SJCRH30 (cell line): ENCODE data around the gene HOXD12. TPM values are rescaled to one million over a fixed set of nuclear protein-coding genes. Genes with fewer than 3 reads are reported as not detected.
A peak's percentile ranks its signal among the peaks of the same experiment; 100 is the strongest.

Experiments used
- DNase-seq, 2 experiments: peaks; one replicate each; pipeline ENCODE4 v3.0.0-alpha.2; 2015 to 2020
- H3K27ac ChIP-seq: fragments of 250-450 bp; sonication (Bioruptor Pico); 2 replicates; pipeline ENCODE4 v1.5.1; 2020; ENCODE audit warnings: mild to moderate bottlenecking, moderate library complexity
- H3K27me3 ChIP-seq: fragments of 250-450 bp; sonication (Bioruptor Pico); 2 replicates; pipeline ENCODE4 v1.5.1; 2020; ENCODE audit warnings: mild to moderate bottlenecking, moderate library complexity
- H3K36me3 ChIP-seq: fragments of 250-450 bp; sonication (Bioruptor Pico); 2 replicates; pipeline ENCODE4 v1.5.1; 2020; ENCODE audit warnings: mild to moderate bottlenecking, moderate library complexity
- H3K4me1 ChIP-seq: fragments of 250-450 bp; sonication (Bioruptor Pico); 2 replicates; pipeline ENCODE4 v1.5.1; 2020; ENCODE audit warnings: mild to moderate bottlenecking, moderate library complexity
- H3K4me3 ChIP-seq: fragments of 250-450 bp; sonication (Bioruptor Pico); 2 replicates; pipeline ENCODE4 v1.5.1; 2020; ENCODE audit warnings: mild to moderate bottlenecking, moderate library complexity
- H3K9me3 ChIP-seq: fragments of 250-450 bp; sonication (Bioruptor Pico); replicated peaks from 2 replicates; pipeline ENCODE4 v1.5.1; 2020; ENCODE audit warnings: mild to moderate bottlenecking, moderate library complexity
- total RNA-seq: library from RNA; depleted of rRNA; stranded (reverse); fragments of >200 nt; shearing (Covaris generic); gene quantifications from 2 replicates; pipeline ENCODE4 v1.2.3, GENCODE V29; 2014

HOXD12 gene
- total RNA-seq, 1 experiment from 2014 or later, result 0.10 TPM

DNA sequence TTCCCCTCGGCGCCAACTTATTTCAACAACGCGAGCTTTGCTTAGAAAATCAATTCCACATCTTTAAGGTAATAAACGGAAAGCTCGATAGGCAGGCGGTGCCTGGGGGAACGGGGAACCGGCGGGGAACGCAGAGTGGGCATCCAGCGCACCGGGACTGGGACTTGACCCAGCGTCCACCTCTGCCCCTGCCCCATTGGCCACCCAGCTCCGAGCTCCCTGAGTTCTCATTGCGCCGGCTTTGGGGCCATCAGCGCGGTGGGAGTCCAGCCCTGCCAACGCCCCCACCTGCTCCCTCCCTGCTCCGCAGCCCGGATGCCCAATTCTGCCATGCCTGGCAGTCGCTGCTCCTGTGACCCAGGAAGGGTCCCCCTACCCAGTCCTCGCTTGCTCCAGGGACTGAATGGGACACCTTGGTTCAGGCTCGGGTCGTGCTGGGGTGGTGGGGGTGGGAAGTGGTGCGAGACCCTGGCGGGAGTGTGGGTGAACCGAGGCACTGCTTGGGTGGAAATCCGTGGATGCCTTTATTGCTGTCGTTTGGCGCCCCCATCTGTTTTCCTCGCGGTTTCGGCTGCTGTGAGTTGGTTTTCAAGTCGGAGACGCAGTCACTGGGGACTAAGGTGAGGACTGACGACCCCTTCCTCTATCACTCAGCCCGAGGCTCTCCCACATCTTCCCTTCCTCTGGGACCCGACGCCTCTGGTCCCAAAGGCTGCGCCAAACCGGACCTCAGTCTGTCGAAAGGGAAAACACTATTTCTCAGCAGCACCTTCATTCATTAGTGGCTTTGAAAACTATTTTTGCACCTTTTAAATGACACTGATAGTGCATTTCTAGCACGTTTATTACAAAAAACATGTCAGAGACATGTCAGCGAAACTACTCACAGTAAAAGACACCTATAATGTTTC is 13.5 kb upstream of the HOXD12 start:
- H3K4me3 ChIP-seq, result no peak overlapping the region
- H3K27me3 ChIP-seq, result no peaks in the 10 kb centered on the region; the same call in 1 of the 2 replicates
- no peaks in the 10 kb centered on the region for H3K9me3 ChIP-seq
- peak; percentile 26 to 54 for DNase-seq
- no peaks in the 10 kb centered on the region for H3K36me3 ChIP-seq
- no peak overlapping the region for H3K27ac ChIP-seq
- H3K4me1 ChIP-seq, result no peaks in the 10 kb centered on the region

DNA sequence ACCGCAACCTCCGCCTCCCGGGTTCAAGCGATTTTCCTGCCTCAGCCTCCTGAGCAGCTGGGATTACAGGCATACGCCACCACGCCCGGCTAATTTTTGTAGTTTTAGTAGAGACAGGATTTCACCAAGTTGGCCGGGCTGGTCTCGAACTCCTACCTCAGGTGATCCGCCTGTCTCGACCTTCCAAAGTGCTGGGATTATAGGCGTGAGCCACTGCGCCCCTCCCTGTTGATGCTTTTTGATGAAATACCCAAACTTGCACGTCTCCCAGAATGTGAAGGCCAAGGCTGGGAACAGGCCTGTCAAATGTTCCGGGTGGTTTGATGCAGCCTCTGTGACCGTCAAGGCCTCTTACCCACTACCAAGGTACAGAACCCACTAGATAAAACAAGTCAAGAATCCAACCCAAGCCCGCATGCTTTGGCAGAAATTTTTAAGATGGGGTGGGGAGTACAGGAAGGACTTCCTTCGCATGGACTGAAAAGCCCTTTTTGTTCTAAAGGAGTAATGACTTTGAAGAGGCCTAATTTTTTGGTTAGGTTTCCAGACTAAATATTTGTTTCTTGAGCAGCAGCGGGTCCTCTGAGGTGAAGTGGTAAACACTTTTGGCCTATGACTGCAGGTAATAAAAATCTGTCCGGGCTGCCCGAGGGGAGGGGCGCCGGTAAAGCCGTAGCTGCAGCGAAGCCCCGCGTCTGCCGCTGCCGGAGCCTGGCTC is 12.1 kb upstream of the HOXD12 start:
- Histone ChIP-seq H3K9me3 (no peaks in the 10 kb centered on the region), H3K27me3 (no peaks in the 10 kb centered on the region; the same call in 1 of the 2 replicates), H3K27ac (no peak overlapping the region), H3K36me3 (no peaks in the 10 kb centered on the region), H3K4me1 (no peaks in the 10 kb centered on the region), H3K4me3 (no peak overlapping the region)
- DNase-seq, result no peak

DNA sequence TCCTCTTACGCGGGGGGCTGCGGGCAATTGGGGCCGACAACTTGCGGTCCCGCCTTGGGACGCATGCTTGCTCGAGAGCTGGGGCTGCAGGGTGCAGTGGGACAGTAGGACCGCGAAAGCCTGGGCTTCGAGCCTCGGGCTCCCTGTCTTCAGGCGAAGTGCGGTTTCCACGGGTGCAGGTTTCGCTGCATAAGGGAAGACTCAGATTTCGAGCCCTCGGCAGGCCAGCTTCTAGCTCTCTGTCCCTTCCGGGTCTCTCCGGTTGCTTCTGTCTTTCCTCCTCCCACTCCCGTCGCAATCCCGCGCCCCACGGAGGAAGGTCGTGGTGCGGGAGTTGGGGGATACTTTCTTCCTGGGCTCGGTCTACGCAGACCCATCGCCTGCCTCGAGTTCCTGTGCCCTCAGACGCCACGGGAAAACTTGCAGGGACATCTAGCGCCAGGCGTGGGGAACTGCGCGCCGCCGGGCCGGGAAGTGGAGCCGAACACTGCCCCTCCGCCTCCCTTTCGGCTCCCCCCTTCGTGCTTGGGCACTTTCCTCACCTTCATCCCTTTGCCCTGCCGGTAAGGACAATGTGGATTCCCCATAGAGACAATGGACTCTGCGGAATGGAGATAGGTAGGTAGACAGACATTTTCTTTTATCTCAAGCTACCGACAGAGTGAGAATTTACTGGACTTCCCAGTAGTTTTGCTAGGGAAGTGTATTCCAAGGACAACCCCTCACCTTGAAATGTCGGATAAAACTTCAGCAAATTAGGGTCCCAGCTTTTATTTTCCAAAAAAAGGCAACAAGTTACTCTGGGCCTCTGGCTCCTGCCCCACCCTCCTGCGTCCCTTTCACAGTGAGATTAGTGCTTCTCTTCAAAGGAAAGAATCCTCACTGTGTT is 11.3 kb upstream of the HOXD12 start:
- peak; percentile 62 to 78 for DNase-seq
- no peaks in the 10 kb centered on the region for H3K9me3 ChIP-seq
- no peaks in the 10 kb centered on the region for H3K4me1 ChIP-seq
- H3K27ac ChIP-seq, result no peak overlapping the region
- no peaks in the 10 kb centered on the region for H3K36me3 ChIP-seq
- no peaks in the 10 kb centered on the region; the same call in 1 of the 2 replicates for H3K27me3 ChIP-seq
- H3K4me3 ChIP-seq, result peak overlapping the region; percentile 40

DNA sequence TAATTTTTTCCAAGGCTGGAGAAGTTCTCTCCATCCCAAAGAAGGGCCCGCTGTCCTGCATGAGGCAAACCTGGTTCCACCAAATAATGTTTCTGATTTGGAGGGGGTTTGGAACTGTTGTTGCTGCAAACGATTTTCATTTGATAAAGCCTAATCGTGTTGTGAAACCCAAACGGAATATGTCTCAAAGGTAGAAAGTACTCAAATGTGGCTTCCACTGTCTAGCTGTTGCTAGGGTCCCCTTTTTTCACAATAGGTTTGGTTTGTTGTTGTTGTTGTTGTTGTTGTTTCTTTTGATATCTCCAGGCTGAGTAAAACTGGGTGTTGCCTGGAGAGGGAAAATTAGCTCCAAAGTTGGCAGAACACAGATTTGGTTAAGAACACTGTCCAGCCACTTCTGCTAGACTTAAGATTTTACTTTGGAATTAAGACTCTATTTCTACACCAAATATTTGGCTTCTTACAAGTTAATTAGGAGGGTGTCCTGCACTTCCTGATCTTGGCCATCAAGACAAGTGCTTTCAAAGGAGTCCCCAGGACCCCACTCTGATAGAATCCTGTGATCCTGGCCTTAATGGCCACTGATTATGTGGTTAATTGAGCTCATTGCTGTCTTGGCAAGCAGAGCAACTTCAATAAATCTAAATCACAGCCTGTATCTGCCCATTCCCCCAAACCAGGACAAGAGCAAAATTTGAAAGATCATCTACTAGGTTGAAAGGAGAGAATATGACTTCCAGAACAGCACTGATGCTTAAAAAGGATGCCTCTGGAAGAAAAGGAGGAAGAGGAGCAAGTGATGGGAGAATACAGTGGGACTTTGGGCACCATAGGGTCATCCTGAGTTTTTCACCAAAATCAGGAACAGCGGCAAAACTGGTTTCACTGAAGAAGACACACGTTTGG is 10.4 kb upstream of the HOXD12 start:
- Histone ChIP-seq H3K9me3 (no peaks in the 10 kb centered on the region), H3K4me3 (no peak overlapping the region), H3K27me3 (no peaks in the 10 kb centered on the region; the same call in 1 of the 2 replicates), H3K4me1 (no peaks in the 10 kb centered on the region), H3K36me3 (no peaks in the 10 kb centered on the region), H3K27ac (no peak overlapping the region)
- no peak for DNase-seq

DNA sequence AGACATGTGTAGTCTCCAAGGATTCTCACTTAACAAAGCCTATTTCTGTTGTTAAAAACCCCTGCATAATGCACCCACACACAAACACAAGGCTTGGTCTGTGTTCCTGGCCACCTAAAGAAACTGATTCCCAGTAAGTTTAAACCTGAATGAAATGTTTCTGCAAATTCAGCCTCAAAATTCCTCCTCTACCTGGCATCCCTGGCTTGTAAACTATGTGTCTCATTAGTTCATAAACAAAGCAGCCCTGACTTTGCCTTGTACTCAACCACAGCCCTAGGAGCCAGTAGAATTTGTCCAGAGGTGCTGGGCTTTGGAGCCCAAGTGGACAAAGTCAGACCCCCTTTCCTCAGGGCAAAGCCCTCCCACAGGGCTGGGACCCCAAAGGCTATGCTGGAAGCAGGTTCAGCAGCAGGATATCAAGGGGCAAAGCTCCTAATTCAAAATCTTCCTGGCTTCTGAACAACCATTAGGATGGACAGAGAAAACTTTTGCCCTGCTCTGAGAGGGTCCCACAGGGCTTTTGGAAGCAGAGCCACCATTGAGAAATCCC is 9.7 kb upstream of the HOXD12 start:
- Histone ChIP-seq H3K4me3 (no peak overlapping the region), H3K9me3 (no peaks in the 10 kb centered on the region), H3K27me3 (no peaks in the 10 kb centered on the region; the same call in 1 of the 2 replicates), H3K4me1 (no peaks in the 10 kb centered on the region), H3K36me3 (no peaks in the 10 kb centered on the region), H3K27ac (no peak overlapping the region)
- DNase-seq, result no peak

DNA sequence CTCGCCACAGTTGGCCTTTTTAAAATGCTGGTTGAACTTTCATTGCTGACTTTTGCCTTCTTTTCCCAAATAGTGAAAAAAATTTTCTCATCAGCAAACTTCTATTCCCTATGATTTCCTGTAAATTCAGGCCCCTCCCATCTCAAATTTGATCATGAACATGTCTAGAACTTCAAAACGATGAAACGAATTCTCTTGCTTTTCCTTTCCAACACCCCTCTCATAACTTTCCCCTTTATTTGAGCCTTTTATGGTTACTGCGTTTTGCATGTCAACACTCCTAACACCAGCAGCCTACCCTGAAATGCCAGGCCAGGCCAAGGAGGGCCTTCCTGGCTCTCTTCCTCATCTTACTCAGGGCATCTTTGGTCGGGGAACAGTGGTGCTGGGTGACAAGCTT is 8.7 kb upstream of the HOXD12 start:
- Histone ChIP-seq H3K27ac (no peak overlapping the region), H3K4me3 (no peak overlapping the region), H3K27me3 (no peaks in the 10 kb centered on the region; the same call in 1 of the 2 replicates), H3K9me3 (no peaks in the 10 kb centered on the region), H3K36me3 (no peaks in the 10 kb centered on the region), H3K4me1 (no peaks in the 10 kb centered on the region)
- DNase-seq, result no peak

DNA sequence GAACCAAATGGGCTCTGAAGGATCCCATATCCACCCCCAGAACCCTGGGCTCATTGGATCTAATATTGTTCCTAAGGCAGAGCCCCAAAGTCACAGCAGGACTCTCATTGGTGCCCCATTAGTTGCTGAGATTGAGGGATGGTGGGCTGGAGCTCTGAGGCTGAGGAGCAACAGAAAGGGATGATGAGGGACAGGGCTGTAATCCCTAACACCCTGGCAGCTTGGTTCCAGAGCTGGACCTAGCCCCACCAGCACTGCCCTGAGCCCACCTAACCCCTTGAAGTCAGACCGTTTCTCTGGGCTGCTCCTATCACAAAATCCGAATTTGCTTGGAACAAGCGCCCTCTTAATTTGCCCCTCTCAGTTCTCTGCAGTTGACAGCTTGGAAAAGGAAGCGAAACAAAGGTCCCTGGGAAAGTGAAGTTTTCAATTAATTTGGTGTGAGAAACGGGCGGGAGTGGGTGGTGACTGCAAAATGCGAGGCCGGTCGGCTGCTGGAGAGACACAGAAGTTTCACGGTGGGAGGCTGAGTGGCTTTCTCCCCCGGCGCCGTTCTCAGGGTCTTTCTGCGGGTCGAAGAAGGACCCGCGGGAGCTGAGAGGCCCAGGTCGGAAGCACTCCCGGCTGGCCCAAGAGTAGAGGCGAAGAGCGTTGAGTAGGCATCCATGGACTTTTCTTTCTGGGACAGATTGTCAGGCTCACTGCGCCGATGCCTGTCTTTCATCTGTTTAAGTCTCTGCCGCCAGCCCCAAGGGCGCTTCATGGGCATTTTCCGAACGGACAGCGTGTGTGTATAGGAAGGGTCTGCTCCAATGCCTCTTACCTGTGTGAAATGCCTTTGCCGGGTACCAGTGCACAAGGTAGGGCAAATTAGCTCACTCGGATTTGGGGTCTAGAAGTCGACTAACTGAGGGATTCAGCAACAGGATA is 8.0 kb upstream of the HOXD12 start:
- Histone ChIP-seq H3K4me1 (no peaks in the 10 kb centered on the region), H3K27ac (no peak overlapping the region), H3K9me3 (no peaks in the 10 kb centered on the region), H3K4me3 (no peak overlapping the region), H3K36me3 (no peaks in the 10 kb centered on the region), H3K27me3 (no peaks in the 10 kb centered on the region; the same call in 1 of the 2 replicates)
- no peak for DNase-seq

DNA sequence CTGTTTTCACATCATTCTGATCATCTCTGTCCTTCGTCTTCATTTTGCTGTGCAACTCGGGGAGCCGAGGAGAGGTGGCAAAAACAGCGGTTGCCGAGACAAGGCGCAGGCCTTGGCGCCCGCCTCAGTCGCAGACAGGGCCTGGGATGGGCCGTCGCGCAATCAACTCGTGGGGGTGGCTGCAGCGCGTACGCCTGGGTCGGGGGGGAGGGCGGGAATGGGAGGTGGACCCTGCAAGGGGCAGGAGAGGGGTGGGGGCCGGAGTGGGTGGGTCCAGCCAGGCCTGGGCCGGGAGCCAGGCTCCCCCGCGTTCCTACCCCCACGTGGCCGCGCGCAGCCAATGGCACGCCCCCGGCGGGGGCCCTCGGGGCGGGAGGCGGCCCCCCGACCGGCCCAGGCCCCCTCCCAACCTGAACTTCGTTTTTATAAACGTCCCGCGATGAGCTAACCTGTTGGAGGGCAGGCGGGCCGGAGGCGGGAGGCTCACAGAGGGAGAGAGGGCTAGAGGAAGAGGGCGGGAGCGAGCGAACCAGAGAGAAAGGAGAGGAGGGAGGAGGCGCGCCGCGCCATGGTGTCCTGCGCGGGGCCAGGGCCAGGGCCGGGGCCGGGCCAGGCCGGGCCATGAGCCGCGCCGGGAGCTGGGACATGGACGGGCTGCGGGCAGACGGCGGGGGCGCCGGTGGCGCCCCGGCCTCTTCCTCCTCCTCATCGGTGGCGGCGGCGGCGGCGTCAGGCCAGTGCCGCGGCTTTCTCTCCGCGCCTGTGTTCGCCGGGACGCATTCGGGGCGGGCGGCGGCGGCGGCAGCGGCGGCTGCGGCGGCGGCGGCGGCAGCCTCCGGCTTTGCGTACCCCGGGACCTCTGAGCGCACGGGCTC is 7.1 kb upstream of the HOXD12 start, which contains the start of gene HOXD13:
Gene HOXD13, plus strand, starts transcription at position 452 of the 875 bp plus-strand sequence. Its CDS starts 170 bp downstream, at position 622.
- H3K4me3 ChIP-seq, result peak within 1 kb of the TSS; percentile 67

DNA sequence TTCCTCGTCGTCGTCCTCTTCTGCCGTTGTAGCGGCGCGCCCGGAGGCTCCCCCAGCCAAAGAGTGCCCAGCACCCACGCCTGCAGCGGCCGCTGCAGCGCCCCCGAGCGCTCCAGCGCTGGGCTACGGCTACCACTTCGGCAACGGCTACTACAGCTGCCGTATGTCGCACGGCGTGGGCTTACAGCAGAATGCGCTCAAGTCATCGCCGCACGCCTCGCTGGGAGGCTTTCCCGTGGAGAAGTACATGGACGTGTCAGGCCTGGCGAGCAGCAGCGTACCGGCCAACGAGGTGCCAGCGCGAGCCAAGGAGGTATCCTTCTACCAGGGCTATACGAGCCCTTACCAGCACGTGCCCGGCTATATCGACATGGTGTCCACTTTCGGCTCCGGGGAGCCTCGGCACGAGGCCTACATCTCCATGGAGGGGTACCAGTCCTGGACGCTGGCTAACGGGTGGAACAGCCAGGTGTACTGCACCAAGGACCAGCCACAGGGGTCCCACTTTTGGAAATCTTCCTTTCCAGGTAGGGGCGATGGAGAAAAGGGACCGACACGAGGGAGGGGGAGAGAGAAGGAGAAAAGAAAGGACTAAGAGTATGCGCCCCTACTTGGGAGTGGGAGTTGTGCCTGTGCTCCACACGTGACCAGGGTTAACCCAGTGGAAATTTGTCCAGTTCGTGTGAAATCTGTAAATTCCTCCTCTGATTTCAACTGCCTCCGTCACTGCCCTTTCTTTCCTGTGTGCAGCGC is 6.3 kb upstream of the HOXD12 start:
- Histone ChIP-seq H3K27ac (no peak overlapping the region), H3K9me3 (no peaks in the 10 kb centered on the region), H3K36me3 (no peaks in the 10 kb centered on the region), H3K27me3 (no peaks in the 10 kb centered on the region; the same call in 1 of the 2 replicates), H3K4me1 (no peaks in the 10 kb centered on the region), H3K4me3 (peak overlapping the region; percentile 67)
- DNase-seq, result peak; percentile 60 to 69

More for the DNA sequence above, 7.1 kb upstream of the HOXD12 start, which contains the start of gene HOXD13:
- H3K27me3 ChIP-seq, result no peaks in the 10 kb centered on the region; the same call in 1 of the 2 replicates
- DNase-seq, result peak; percentile 65 to 66
- H3K4me1 ChIP-seq, result no peaks in the 10 kb centered on the region
- H3K9me3 ChIP-seq, result no peaks in the 10 kb centered on the region
- no peak within 1 kb of the TSS for H3K27ac ChIP-seq
- H3K36me3 ChIP-seq, result no peaks in the 10 kb centered on the region

DNA sequence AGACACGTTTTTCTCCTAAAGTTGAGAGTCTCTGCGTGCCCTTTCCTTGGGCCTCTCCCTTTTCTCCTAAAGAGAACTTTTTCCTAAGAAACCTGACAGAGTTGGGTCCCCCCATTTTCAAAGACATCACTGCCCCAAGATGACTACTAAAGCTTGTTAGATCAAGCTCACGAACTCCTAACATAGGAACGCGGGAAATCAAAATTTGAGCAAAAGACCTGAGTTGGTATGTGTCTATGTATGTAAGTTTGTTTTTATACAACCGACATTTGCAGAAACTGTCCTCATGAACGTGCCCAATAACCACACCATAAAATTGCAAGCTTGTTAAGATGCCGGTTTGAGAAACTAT is 5.7 kb upstream of the HOXD12 start:
- no peaks in the 10 kb centered on the region for H3K9me3 ChIP-seq
- H3K36me3 ChIP-seq, result no peaks in the 10 kb centered on the region
- H3K27ac ChIP-seq, result no peak overlapping the region
- no peaks in the 10 kb centered on the region for H3K4me1 ChIP-seq
- H3K4me3 ChIP-seq, result peak overlapping the region; percentile 67
- H3K27me3 ChIP-seq, result no peaks in the 10 kb centered on the region; the same call in 1 of the 2 replicates
- no peak for DNase-seq

DNA sequence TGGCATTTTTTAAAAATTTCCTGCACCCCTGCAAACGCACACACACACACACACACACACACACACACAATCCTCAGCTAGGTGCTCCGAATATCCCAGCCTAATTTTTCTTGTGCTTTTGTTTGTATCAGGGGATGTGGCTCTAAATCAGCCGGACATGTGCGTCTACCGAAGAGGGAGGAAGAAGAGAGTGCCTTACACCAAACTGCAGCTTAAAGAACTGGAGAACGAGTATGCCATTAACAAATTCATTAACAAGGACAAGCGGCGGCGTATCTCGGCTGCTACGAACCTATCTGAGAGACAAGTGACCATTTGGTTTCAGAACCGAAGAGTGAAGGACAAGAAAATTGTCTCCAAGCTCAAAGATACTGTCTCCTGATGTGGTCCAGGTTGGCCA is 5.2 kb upstream of the HOXD12 start:
- DNase-seq, result no peak
- no peaks in the 10 kb centered on the region for H3K36me3 ChIP-seq
- H3K27ac ChIP-seq, result no peak overlapping the region
- H3K4me1 ChIP-seq, result no peaks in the 10 kb centered on the region
- H3K27me3 ChIP-seq, result no peaks in the 10 kb centered on the region; the same call in 1 of the 2 replicates
- H3K4me3 ChIP-seq, result peak overlapping the region; percentile 67
- no peaks in the 10 kb centered on the region for H3K9me3 ChIP-seq
